CD4-positive, alpha-beta T cell (primary cell): Measurements from ENCODE around the gene TNRC18. TPM values are rescaled to one million over a fixed set of nuclear protein-coding genes. Genes with fewer than 3 reads are reported as not detected.
"Not testable (repeated sequence)": the region's sequence is repeated elsewhere in the genome, so short reads cannot be mapped to it uniquely, and the experiment has no call there.

Experiments
- ATAC-seq: fragments of 200-7000 bp; cut with Tn5 transposase; one replicate; pipeline ENCODE4 v1.10.0; 2022; ENCODE audit warnings: mild to moderate bottlenecking; ENCODE audit not compliant: poor library complexity
- CTCF ChIA-PET: fragments of 350-600 bp; sonication (Branson Sonifier 250); formaldehyde crosslinking; loops from one replicate; lab custom pipeline; 2021; ENCODE audit warnings: antibody characterized with exemption, inconsistent platforms; lab: Charles Lee
- POLR2A ChIA-PET: fragments of 350-600 bp; sonication (Branson Sonifier 250); formaldehyde crosslinking; loops from one replicate; lab custom pipeline; 2021; ENCODE audit warnings: antibody characterized with exemption, inconsistent platforms; lab: Charles Lee
- DNase-seq, 14 experiments: peaks; one replicate each; pipeline ENCODE4 v3.0.0-alpha.2; 2013 to 2020; ENCODE audit warnings: mixed read lengths in 2 of 14
- H3K27ac ChIP-seq, 2 donors: one replicate each; pipeline versions ENCODE4 v1.5.1 to v1.7.0; 2013; ENCODE audit warnings: low read length in 2 of 2, low read depth in 1 of 2, mild to moderate bottlenecking in 1 of 2
- H3K27me3 ChIP-seq, 2 experiments: 1 replicate in 1 of 2; 2 replicates in 1 of 2; pipeline versions ENCODE4 v1.6.1 to v1.7.0; 2013; ENCODE audit warnings: low read length in 2 of 2, control low read depth in 1 of 2, mild to moderate bottlenecking in 1 of 2, moderate library complexity in 1 of 2; ENCODE audit not compliant: insufficient read depth in 2 of 2, control insufficient read depth in 1 of 2
- H3K36me3 ChIP-seq: one replicate; pipeline ENCODE4 v1.6.1; 2013; ENCODE audit warnings: low read length, control low read depth; ENCODE audit not compliant: insufficient read depth
- H3K4me1 ChIP-seq: one replicate; pipeline ENCODE4 v1.6.1; 2013; ENCODE audit warnings: low read length, control low read depth; ENCODE audit not compliant: insufficient read depth
- H3K4me3 ChIP-seq: one replicate; pipeline ENCODE4 v1.5.1; 2013; ENCODE audit warnings: mild to moderate bottlenecking, low read length, moderate library complexity
- H3K9me3 ChIP-seq, 2 experiments: 1 replicate in 1 of 2; 2 replicates in 1 of 2; pipeline versions ENCODE4 v1.6.1 to v1.7.0; 2013; ENCODE audit warnings: low read length in 2 of 2, mild to moderate bottlenecking in 2 of 2, control low read depth in 1 of 2, moderate library complexity in 1 of 2; ENCODE audit not compliant: control insufficient read depth in 1 of 2, insufficient read depth in 1 of 2
- H3K27ac Mint-ChIP-seq: one replicate; pipeline ENCODE4 v1.8.0; 2020; ENCODE audit warnings: mixed read lengths
- H3K27me3 Mint-ChIP-seq: one replicate; pipeline ENCODE4 v1.8.0; 2021; ENCODE audit warnings: mixed read lengths
- H3K36me3 Mint-ChIP-seq: one replicate; pipeline ENCODE4 v1.8.0; 2021; ENCODE audit warnings: low read depth, mixed read lengths
- H3K4me1 Mint-ChIP-seq: one replicate; pipeline ENCODE4 v1.8.0; 2021; ENCODE audit warnings: low read depth, mixed read lengths
- H3K4me3 Mint-ChIP-seq: one replicate; pipeline ENCODE4 v1.8.0; 2020; ENCODE audit warnings: mild to moderate bottlenecking, mixed read lengths
- H3K9me3 Mint-ChIP-seq: one replicate; pipeline ENCODE4 v1.8.0; 2020; ENCODE audit warnings: mixed read lengths
- CTCF ChIP-seq: fragments of 200-600 bp; IDR thresholded peaks from one replicate; pipeline ENCODE4 v1.8.0; 2022; ENCODE audit warnings: antibody characterized with exemption, mild to moderate bottlenecking
- intact Hi-C, 2 experiments: fragments of 100-400 bp; cut with DNase I in 1 of 2; cut with micrococcal nuclease in 1 of 2; formaldehyde crosslinking; loops; one replicate each; pipeline versions ENCODE4 v1.15.1 to v1.9.0; 2023 to 2025; cut with DNase I, micrococcal nuclease
- total RNA-seq, 174 experiments: library from RNA in 2 of 174; stranded (reverse) in 2 of 174; gene quantifications; one replicate each; pipeline ENCODE4 v1.2.3 and lab custom pipeline; 2021 to 2026

Gene TNRC18
- total RNA-seq, 2 experiments from 2014 or later = 69.9 TPM

DNA sequence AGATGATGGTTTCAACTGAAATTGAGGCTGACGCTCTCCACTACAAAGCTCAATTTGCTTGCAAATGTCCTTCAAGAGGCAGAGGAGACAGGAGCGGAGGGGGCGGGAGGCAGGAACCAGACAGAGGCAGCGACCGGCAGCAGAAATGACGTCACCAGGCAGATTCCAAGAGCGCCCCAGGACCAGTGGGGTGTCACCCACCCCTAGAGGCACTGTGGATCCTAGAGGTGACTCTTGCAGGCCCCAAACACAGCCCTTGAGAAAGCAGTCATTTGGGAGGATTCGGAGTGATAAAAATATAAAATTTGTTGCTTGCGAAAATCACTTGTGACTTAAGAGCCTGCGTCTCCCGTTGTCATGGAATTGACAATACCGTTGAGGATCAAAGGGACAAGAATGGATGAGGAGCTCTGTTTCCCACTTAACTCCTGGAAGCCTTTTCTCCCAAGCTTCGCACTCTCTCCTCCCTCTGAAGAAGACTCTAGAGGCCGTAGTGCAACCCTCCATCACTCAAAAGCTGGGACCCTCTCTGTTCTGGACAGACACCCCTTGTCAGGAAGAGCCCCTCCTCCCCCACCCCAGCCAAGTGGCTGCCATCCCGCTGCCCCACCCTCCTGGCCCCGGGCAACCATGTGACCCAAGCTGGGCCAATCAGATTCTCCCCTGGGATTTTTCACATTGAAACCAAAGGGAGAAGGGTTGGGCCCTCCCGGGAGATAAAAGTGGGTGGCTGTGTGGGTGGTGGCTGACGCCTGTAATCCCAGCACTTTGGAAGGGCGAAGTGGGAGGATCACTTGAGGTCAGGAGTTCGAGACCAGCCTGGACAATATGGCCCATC, 157.2 kb downstream of the TNRC18 start:
- Histone ChIP-seq H3K36me3 (no peaks in the 10 kb centered on the region), H3K27me3 (peaks cover 0 to 2% of the 10 kb centered on the region in 2 experiments), H3K4me1 (no peaks in the 10 kb centered on the region), H3K4me3 (no peak overlapping the region), H3K9me3 (peaks cover 0 to 3% of the 10 kb centered on the region in 2 experiments), H3K27ac (no peak overlapping the region)
- ChIA-PET POLR2A (no interaction called here), CTCF (no interaction called here)
- no peaks in the 10 kb centered on the region for H3K4me1 Mint-ChIP-seq
- no peaks in the 10 kb centered on the region for H3K36me3 Mint-ChIP-seq
- ATAC-seq = no peak
- no peaks in the 10 kb centered on the region for H3K9me3 Mint-ChIP-seq
- H3K27me3 Mint-ChIP-seq = no peaks in the 10 kb centered on the region
- no peak overlapping the region for H3K27ac Mint-ChIP-seq
- no peak for TF ChIP-seq CTCF
- intact Hi-C loops = no loop called here
- H3K4me3 Mint-ChIP-seq = no peak overlapping the region
- DNase-seq = no peak

- no peaks in the 10 kb centered on the region for H3K4me1 Mint-ChIP-seq
Observed at GRCh38 chr7:5265320-5266190, 158.1 kb downstream of the TNRC18 start.

GRCh38 chr7:5263066-5263465, 160.6 kb downstream of the TNRC18 start:
- H3K4me1 ChIP-seq, H3K27ac ChIP-seq, DNase-seq, H3K9me3 ChIP-seq, POLR2A ChIA-PET, H3K36me3 ChIP-seq, H3K9me3 Mint-ChIP-seq, H3K36me3 Mint-ChIP-seq, H3K27ac Mint-ChIP-seq, ATAC-seq, H3K4me1 Mint-ChIP-seq, H3K4me3 Mint-ChIP-seq, H3K27me3 ChIP-seq, H3K27me3 Mint-ChIP-seq, intact Hi-C loops, CTCF ChIA-PET, H3K4me3 ChIP-seq: not testable (repeated sequence)

More at GRCh38 chr7:5265320-5266190, 158.1 kb downstream of the TNRC18 start:
- Histone ChIP-seq H3K36me3 (no peaks in the 10 kb centered on the region), H3K4me3 (no peak overlapping the region), H3K9me3 (peaks cover 0 to 3% of the 10 kb centered on the region in 2 experiments), H3K27me3 (no peaks in the 10 kb centered on the region), H3K27ac (no peak overlapping the region), H3K4me1 (no peaks in the 10 kb centered on the region)
- DNase-seq (no peak), ATAC-seq (no peak)
- intact Hi-C loops = no loop called here
- ChIA-PET POLR2A (no interaction called here), CTCF (no interaction called here)
- no peak for TF ChIP-seq CTCF
- Mint-ChIP-seq H3K27ac (no peak overlapping the region), H3K9me3 (no peaks in the 10 kb centered on the region), H3K4me3 (no peak overlapping the region), H3K27me3 (no peaks in the 10 kb centered on the region), H3K36me3 (no peaks in the 10 kb centered on the region)

DNA sequence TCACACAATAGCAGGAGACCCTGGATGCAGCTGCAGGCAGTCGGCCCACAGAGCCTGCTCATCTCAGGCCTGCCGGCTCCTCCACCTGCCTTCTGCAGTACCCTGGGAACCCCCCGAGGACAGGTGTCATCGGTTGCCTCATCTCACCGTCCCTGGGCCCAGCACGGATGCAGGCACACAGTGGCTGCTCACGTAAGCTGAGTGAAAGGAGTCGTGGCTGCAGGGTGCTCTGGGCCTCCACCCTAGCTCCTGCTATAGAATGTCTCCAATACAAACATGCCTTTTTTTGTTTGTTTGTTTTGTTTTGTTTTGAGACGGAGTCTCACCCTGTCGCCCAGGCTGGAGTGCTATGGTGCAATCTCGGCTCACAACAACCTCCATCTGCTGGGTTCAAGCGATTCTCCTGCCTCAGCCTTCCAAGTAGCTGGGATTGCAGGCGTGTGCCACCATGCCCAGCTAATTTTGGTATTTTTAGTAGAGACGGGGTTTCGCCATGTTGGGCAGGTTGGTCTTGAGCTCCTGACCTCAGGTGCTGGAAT, 163.0 kb downstream of the TNRC18 start:
- not testable (repeated sequence) for H3K4me1 Mint-ChIP-seq

More for the DNA sequence above, 163.0 kb downstream of the TNRC18 start:
- H3K36me3 Mint-ChIP-seq, H3K4me1 ChIP-seq, H3K27ac Mint-ChIP-seq, H3K27me3 ChIP-seq, POLR2A ChIA-PET, H3K27ac ChIP-seq, H3K9me3 Mint-ChIP-seq, H3K9me3 ChIP-seq, H3K4me3 ChIP-seq, H3K27me3 Mint-ChIP-seq, intact Hi-C loops, ATAC-seq, H3K36me3 ChIP-seq, DNase-seq, H3K4me3 Mint-ChIP-seq: not testable (repeated sequence)
- CTCF ChIA-PET = interaction anchor here (1.1 kb wide), 1 partner anchor 21 kb away, joined by 3 read pairs; no protein-coding TSS in a partner anchor
